Right lobe of liver (tissue), 6 donors: ENCODE measurements around the gene CNIH3. TPM values are rescaled to one million over a fixed set of nuclear protein-coding genes. Genes with fewer than 3 reads are reported as not detected.

Experiments used
- ATAC-seq, 4 donors: fragments of 200-7000 bp; cut with Tn5 transposase; one replicate each; pipeline ENCODE4 v1.9.1; 2020; ENCODE audit warnings: mild to moderate bottlenecking in 4 of 4, moderate library complexity in 4 of 4
- DNase-seq, 3 donors: peaks; one replicate each; pipeline ENCODE4 v3.0.0-alpha.2; 2020
- H3K27ac ChIP-seq, 3 donors: fragments of 200-600 bp; one replicate each; pipeline ENCODE4 v1.8.0; 2022
- H3K27me3 ChIP-seq, 2 donors: fragments of 200-600 bp; one replicate each; pipeline ENCODE4 v1.8.0; 2022
- H3K36me3 ChIP-seq, 4 donors: fragments of 200-600 bp; sonication (generic) in 1 of 4; one replicate each; pipeline versions ENCODE4 v1.5.1 to v1.8.0; 2017 to 2022; ENCODE audit warnings: control low read depth in 1 of 4
- H3K4me1 ChIP-seq, 4 donors: fragments of 200-600 bp; sonication (generic) in 1 of 4; one replicate each; pipeline versions ENCODE4 v1.5.1 to v1.8.0; 2017 to 2022; ENCODE audit warnings: control low read depth in 1 of 4
- H3K4me3 ChIP-seq, 3 donors: fragments of 200-600 bp; one replicate each; pipeline ENCODE4 v1.8.0; 2022
- H3K9me3 ChIP-seq, 4 donors: fragments of 200-600 bp; sonication (generic) in 1 of 4; one replicate each; pipeline versions ENCODE4 v1.5.1 to v1.8.0; 2017 to 2022; ENCODE audit warnings: control low read depth in 1 of 4
- CTCF ChIP-seq, 4 donors: fragments of 200-600 bp in 3 of 4; fragments of 450-650 bp in 1 of 4; IDR thresholded peaks; one replicate each; pipeline versions ENCODE4 v1.5.1 to v1.8.0; 2016 to 2022; ENCODE audit warnings: antibody characterized with exemption in 4 of 4, mild to moderate bottlenecking in 2 of 4
- POLR2A ChIP-seq: fragments of 450-650 bp; IDR thresholded peaks from one replicate; pipeline ENCODE4 v1.6.1; 2017; ENCODE audit warnings: antibody characterized with exemption, mild to moderate bottlenecking
- WGBS: methylation state at CpG from one replicate; pipeline ENCODE4 v1.1.6; 2018; ENCODE audit warnings: low coverage, low lambda C conversion rate; ENCODE audit not compliant: insufficient coverage; ENCODE audit errors: missing lambda C conversion rate; 5-methylcytosine and 5-hydroxymethylcytosine counted together
- intact Hi-C, 2 donors: fragments of 100-400 bp; cut with DNase I; formaldehyde crosslinking; loops; one replicate each; pipeline versions ENCODE4 v1.11.2 to v1.14.1; 2022
- total RNA-seq, 6 experiments: library from RNA; depleted of rRNA in 2 of 6; stranded (reverse); fragments of >200 nt in 2 of 6; fragmentation: NEBNext Ultra II Directional in 3 of 6; extraction: Animal tissue kit (Norgen Biotek cat#: 25700) in 3 of 6; gene quantifications; one replicate each; pipeline versions ENCODE4 v1.1.0 to v1.2.4, GENCODE V29; 2016 to 2023
- donor health status: DM: no; HTN: yes; CAD: no.
- donor health status: DM: no; HTN: no; CAD: no.
- donor health status: DM: no; HTN: no; CAD: no.
- donor health status: DM: no; HTN: yes; CAD: no.
- donor health status: DM: no; HTN: yes; CAD: no.

Gene CNIH3
- total RNA-seq, 6 experiments from 2014 or later: 0.12 to 1.6 (median 0.55) TPM

GRCh38 chr1:224734261-224734935 is 118.3 kb downstream of the CNIH3 start:
- WGBS: 90% methylated on average over 6 of the region's 13 CpGs
- DNase-seq (no peak), ATAC-seq (no peak)
- no peak for TF ChIP-seq CTCF (IDR thresholded peaks at IDR 0.05)
- no peak for TF ChIP-seq POLR2A
- H3K27me3 ChIP-seq: no peaks in the 10 kb centered on the region
- peaks cover 0 to 31% (median 14%) of the 10 kb centered on the region in 4 donors for H3K4me1 ChIP-seq
- intact Hi-C loops: no loop called here
- no peaks in the 10 kb centered on the region for H3K36me3 ChIP-seq
- H3K4me3 ChIP-seq: no peak overlapping the region
- peak overlapping the region in 2 of 3 donors; percentile 86 to 90 for H3K27ac ChIP-seq
- H3K9me3 ChIP-seq: no peaks in the 10 kb centered on the region

DNA sequence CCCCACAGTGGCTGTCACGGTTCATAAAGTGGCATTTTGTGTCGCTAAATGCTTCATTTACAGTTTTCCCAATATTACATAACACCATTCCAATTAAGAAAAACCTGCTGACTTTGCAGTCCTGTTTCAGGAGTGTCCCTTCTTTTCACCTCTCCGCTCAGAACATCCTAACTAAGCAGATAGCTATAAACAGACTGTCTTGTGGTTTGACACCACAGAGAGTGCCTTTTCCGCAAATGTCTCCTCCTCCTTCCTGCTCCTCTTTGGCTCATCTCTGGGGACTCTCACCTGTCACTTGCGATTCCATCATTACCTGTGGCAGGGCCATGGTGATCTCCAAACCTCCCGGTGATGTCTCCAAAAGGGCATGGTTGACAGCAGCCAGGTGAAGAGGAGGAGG is 119.0 kb downstream of the CNIH3 start:
- Histone ChIP-seq H3K9me3 (no peaks in the 10 kb centered on the region), H3K4me1 (peaks cover 0 to 31% (median 14%) of the 10 kb centered on the region in 4 donors), H3K36me3 (no peaks in the 10 kb centered on the region), H3K27me3 (no peaks in the 10 kb centered on the region), H3K27ac (no peak overlapping the region), H3K4me3 (no peak overlapping the region)
- DNase-seq: no peak
- no peak for ATAC-seq
- WGBS: 95% methylated on average over 6 of the region's 6 CpGs
- TF ChIP-seq CTCF (IDR thresholded peaks at IDR 0.05) (no peak), POLR2A (no peak)
- intact Hi-C loops: no loop called here

GRCh38 chr1:224736619-224737352 is 120.7 kb downstream of the CNIH3 start:
- Histone ChIP-seq H3K27ac (no peak overlapping the region), H3K27me3 (no peaks in the 10 kb centered on the region), H3K9me3 (no peaks in the 10 kb centered on the region), H3K4me1 (peaks cover 0 to 20% (median 10%) of the 10 kb centered on the region in 4 donors), H3K36me3 (no peaks in the 10 kb centered on the region), H3K4me3 (no peak overlapping the region)
- DNase-seq (no peak), ATAC-seq (no peak)
- WGBS: 44% methylated on average over 12 of the region's 16 CpGs
- intact Hi-C loops: no loop called here
- TF ChIP-seq POLR2A: no peak
- TF ChIP-seq CTCF (IDR thresholded peaks at IDR 0.05): no peak

DNA sequence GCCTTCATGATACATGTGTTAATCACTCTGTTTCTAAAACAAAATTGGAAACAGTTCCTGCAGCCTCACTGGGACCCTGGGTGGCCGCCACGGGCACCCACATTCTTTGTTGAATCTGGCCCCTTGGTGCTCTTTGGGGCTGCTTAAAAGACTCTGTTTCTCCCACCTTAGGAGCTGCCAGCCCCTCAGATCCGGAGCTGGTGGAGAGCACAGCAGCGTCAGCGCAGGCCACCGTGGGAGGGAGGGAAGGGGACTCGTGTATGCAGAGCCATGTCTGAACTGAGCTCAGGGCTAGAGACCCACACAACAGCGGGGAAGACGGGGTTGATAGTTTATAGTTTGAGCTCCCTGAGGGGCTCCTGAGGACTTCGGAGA is 121.2 kb downstream of the CNIH3 start:
- peaks cover 0 to 16% (median 8%) of the 10 kb centered on the region in 4 donors for H3K4me1 ChIP-seq
- H3K36me3 ChIP-seq: no peaks in the 10 kb centered on the region
- no CpG with 5 or more reads among the region's 10 CpGs for WGBS
- DNase-seq (no peak), ATAC-seq (no peak)
- H3K27ac ChIP-seq: no peak overlapping the region
- no peaks in the 10 kb centered on the region for H3K9me3 ChIP-seq
- no peak overlapping the region for H3K4me3 ChIP-seq
- intact Hi-C loops: no loop called here
- no peaks in the 10 kb centered on the region for H3K27me3 ChIP-seq
- TF ChIP-seq POLR2A: no peak
- TF ChIP-seq CTCF (IDR thresholded peaks at IDR 0.05): no peak
